ENCODE results near the gene ZNF821.

GRCh38 chr16:71830359-71830758 lies 53.6 kb downstream of the ZNF821 start:
- TF ChIP-seq CTCF (IDR thresholded peaks at IDR 0.05) (no peak), POLR2A (IDR thresholded peaks at IDR 0.05) (no peak)

All from right lobe of liver (tissue), 4 donors.